GM19468 (cell line): Measurements from ENCODE around the gene MORC2.
A peak's percentile ranks its signal among the peaks of the same experiment; 100 is the strongest.

ENCODE experiments used
- ATAC-seq: cut with Tn5 transposase; IDR thresholded peaks from one replicate; pipeline ENCODE4 v1.9.1; 2021; ENCODE audit warnings: mild to moderate bottlenecking, moderate library complexity, moderate number of reproducible peaks; ENCODE audit not compliant: unreplicated experiment; ENCODE audit errors: extremely low read depth

Gene MORC2

GRCh38 chr22:30968015-30968923 lies at the start of gene MORC2:
TSS of gene MORC2 (minus strand) at chr22:30968774. CDS start at chr22:30967889, 885 bp downstream.
- ATAC-seq = no peak

- no peak for ATAC-seq
Measured at GRCh38 chr22:31005535-31005934, 37.0 kb upstream of the MORC2 start.

- no peak for ATAC-seq
Measured at GRCh38 chr22:31001124-31001770, 32.7 kb upstream of the MORC2 start.

- no peak for ATAC-seq
Measured at GRCh38 chr22:30998329-30998728, 29.8 kb upstream of the MORC2 start.

GRCh38 chr22:30996462-30996861 lies 27.9 kb upstream of the MORC2 start:
- no peak for ATAC-seq

GRCh38 chr22:30994960-30995359 lies 26.4 kb upstream of the MORC2 start:
- no peak for ATAC-seq

GRCh38 chr22:30992565-30992964 lies 24.0 kb upstream of the MORC2 start:
- no peak for ATAC-seq

GRCh38 chr22:30990690-30991089 lies 22.1 kb upstream of the MORC2 start:
- no peak for ATAC-seq

- no peak for ATAC-seq
Measured at GRCh38 chr22:30989474-30989873, 20.9 kb upstream of the MORC2 start.

- no peak for ATAC-seq
Measured at GRCh38 chr22:30985561-30986208, 17.1 kb upstream of the MORC2 start.

GRCh38 chr22:30984317-30984716 lies 15.7 kb upstream of the MORC2 start:
- no peak for ATAC-seq

GRCh38 chr22:30982512-30982911 lies 13.9 kb upstream of the MORC2 start:
- no peak for ATAC-seq

GRCh38 chr22:30979932-30980331 lies 11.4 kb upstream of the MORC2 start:
- no peak for ATAC-seq

GRCh38 chr22:30978304-30978962 lies 9.9 kb upstream of the MORC2 start:
- no peak for ATAC-seq

GRCh38 chr22:30970356-30970746 lies 1.8 kb upstream of the MORC2 start:
- no peak for ATAC-seq

GRCh38 chr22:30969532-30970355 lies 1.2 kb upstream of the MORC2 start:
- no peak for ATAC-seq

- ATAC-seq = peak; percentile 56
Measured at GRCh38 chr22:30968924-30969531, 454 bp upstream of the MORC2 start, which contains the start of gene TUG1. TSS of gene TUG1 (plus strand) at chr22:30969265.

GRCh38 chr22:30964858-30965257 lies 3.7 kb downstream of the MORC2 start:
- no peak for ATAC-seq

GRCh38 chr22:30955153-30955552 lies 13.4 kb downstream of the MORC2 start:
- ATAC-seq = no peak
